Activated CD4-positive, alpha-beta T cell treated with anti-CD3 and anti-CD28 coated beads for 36 hours (primary cell): ENCODE data around the gene TRIM7. TPM values are rescaled to one million over a fixed set of nuclear protein-coding genes. Genes with fewer than 3 reads are reported as not detected.
"Not testable (repeated sequence)": the region's sequence is repeated elsewhere in the genome, so short reads cannot be mapped to it uniquely, and the experiment has no call there.

Experiments used
- ATAC-seq: fragments of 200-7000 bp; cut with Tn5 transposase; one replicate; pipeline ENCODE4 v1.10.0; 2021; ENCODE audit warnings: mild to moderate bottlenecking, moderate library complexity
- CTCF ChIA-PET: fragments of 350-600 bp; sonication (Branson Sonifier 250); formaldehyde crosslinking; loops from one replicate; lab custom pipeline; 2021; ENCODE audit warnings: antibody characterized with exemption; lab: Charles Lee
- POLR2A ChIA-PET: fragments of 350-600 bp; sonication (Branson Sonifier 250); formaldehyde crosslinking; loops from one replicate; lab custom pipeline; 2021; ENCODE audit warnings: antibody characterized with exemption, inconsistent platforms; lab: Charles Lee
- DNase-seq: peaks from one replicate; pipeline ENCODE4 v3.0.0-alpha.2; 2020
- H3K27ac Mint-ChIP-seq: one replicate; pipeline ENCODE4 v1.8.0; 2021; ENCODE audit warnings: mixed read lengths
- H3K27me3 Mint-ChIP-seq: one replicate; pipeline ENCODE4 v1.8.0; 2021; ENCODE audit warnings: mixed read lengths
- H3K36me3 Mint-ChIP-seq: one replicate; pipeline ENCODE4 v1.8.0; 2021; ENCODE audit warnings: low read depth, mixed read lengths
- H3K4me1 Mint-ChIP-seq: one replicate; pipeline ENCODE4 v1.8.0; 2021; ENCODE audit warnings: mixed read lengths
- H3K4me3 Mint-ChIP-seq: one replicate; pipeline ENCODE4 v1.8.0; 2021; ENCODE audit warnings: mild to moderate bottlenecking, moderate library complexity, mixed read lengths
- H3K9me3 Mint-ChIP-seq: one replicate; pipeline ENCODE4 v1.8.0; 2021; ENCODE audit warnings: low read depth, mixed read lengths
- intact Hi-C, 2 experiments: fragments of 100-400 bp; cut with DNase I in 1 of 2; cut with micrococcal nuclease in 1 of 2; formaldehyde crosslinking; loops; one replicate each; pipeline versions ENCODE4 v1.14.2 to v1.15.1; 2022 to 2024; cut with DNase I, micrococcal nuclease
- total RNA-seq, 2 experiments: library from RNA; stranded (reverse); gene quantifications; one replicate each; pipeline ENCODE4 v1.2.3, GENCODE V29; 2021

TRIM7 gene
- total RNA-seq, 2 experiments from 2014 or later: 1.4 to 1.6 TPM

- H3K4me1 Mint-ChIP-seq: peaks cover 37% of the 10 kb centered on the region
- intact Hi-C loops: no loop called here
- H3K27ac Mint-ChIP-seq: no peak overlapping the region
- no peaks in the 10 kb centered on the region for H3K27me3 Mint-ChIP-seq
- no peak for DNase-seq
- ChIA-PET POLR2A (no interaction called here), CTCF (interaction anchor here (0.7 to 4.2 kb wide), 2 partner anchors 12 to 365 kb away, joined by 3 to 36 read pairs; no protein-coding TSS in a partner anchor)
- no peak for ATAC-seq
- no peaks in the 10 kb centered on the region for H3K9me3 Mint-ChIP-seq
- H3K36me3 Mint-ChIP-seq: peaks cover 8% of the 10 kb centered on the region
- H3K4me3 Mint-ChIP-seq: no peak overlapping the region
Measured at GRCh38 chr5:181186022-181186421, 19.0 kb downstream of the TRIM7 start.

DNA sequence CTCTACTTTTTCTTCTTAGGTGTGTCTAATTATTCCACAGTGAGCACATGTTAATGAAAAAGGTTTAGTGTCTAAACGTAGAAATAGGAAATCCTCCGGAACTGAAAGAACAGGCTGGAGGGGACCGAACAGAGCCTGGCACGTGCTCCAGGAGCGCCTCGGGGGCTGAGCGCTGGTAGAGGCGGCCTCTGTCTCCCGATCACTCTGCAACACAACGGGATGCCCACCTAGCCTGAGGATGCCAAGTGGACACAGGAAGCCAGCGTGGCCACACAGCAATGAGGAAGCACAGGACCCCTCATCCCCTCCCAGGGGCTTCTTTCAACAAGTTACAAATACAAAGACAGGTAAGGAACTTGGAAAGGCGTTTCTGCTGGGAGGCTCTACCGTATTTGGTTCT lies 19.4 kb downstream of the TRIM7 start:
- Mint-ChIP-seq H3K27me3 (no peaks in the 10 kb centered on the region), H3K27ac (no peak overlapping the region), H3K4me3 (no peak overlapping the region), H3K9me3 (no peaks in the 10 kb centered on the region), H3K36me3 (peaks cover 7% of the 10 kb centered on the region), H3K4me1 (peaks cover 37% of the 10 kb centered on the region)
- intact Hi-C loops: no loop called here
- CTCF ChIA-PET: interaction anchor here (0.7 to 4.2 kb wide), 8 partner anchors 7 to 364 kb away, joined by 3 to 36 read pairs (median 6); no protein-coding TSS in a partner anchor
- POLR2A ChIA-PET: no interaction called here
- ATAC-seq (no peak), DNase-seq (no peak)

DNA sequence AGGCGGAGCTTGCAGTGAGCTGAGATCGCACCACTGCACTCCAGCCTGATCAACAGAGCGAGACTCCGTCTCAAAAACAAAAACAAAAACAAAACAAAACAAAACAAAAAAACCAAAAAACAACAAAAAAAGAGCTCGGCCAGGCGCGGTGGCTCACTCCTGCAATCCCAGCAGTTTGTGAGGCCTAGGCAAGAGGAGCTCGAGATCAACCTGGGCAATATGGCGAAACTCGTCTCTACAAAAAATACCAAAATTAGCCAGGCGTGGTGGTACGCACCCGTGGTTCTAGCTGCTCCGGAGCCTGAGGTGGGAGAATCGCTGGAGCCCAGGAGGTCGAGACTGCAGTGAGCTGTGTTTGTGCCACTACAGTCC lies 20.2 kb downstream of the TRIM7 start:
- Mint-ChIP-seq H3K4me3 (peak overlapping the region; percentile 82), H3K36me3 (peaks cover 7% of the 10 kb centered on the region), H3K9me3 (no peaks in the 10 kb centered on the region), H3K27me3 (no peaks in the 10 kb centered on the region), H3K4me1 (peaks cover 37% of the 10 kb centered on the region), H3K27ac (peak overlapping the region; percentile 93)
- ChIA-PET CTCF (interaction anchor here (0.7 to 4.2 kb wide), 15 partner anchors 8 to 321 kb away, joined by 3 to 36 read pairs (median 5); partner anchors contain the start of genes TRIM41 and TRIM52), POLR2A (interaction anchor here (0.6 to 1.6 kb wide), 4 partner anchors 12 to 77 kb away, joined by 3 to 9 read pairs (median 4); no protein-coding TSS in a partner anchor)
- DNase-seq (no peak), ATAC-seq (no peak)
- intact Hi-C loops: loop anchor here in 1 of 2 experiments (1.0 kb wide), 2 partner anchors 26 to 76 kb away; partner anchors contain the start of gene TRIM52

GRCh38 chr5:181182651-181183050 lies 22.3 kb downstream of the TRIM7 start:
- DNase-seq: no peak
- Mint-ChIP-seq H3K27me3 (no peaks in the 10 kb centered on the region), H3K4me1 (peaks cover 27% of the 10 kb centered on the region), H3K36me3 (no peaks in the 10 kb centered on the region), H3K4me3 (peak overlapping the region; percentile 62), H3K27ac (peak overlapping the region; percentile 70), H3K9me3 (no peaks in the 10 kb centered on the region)
- no peak for ATAC-seq
- ChIA-PET CTCF (interaction anchor here (4.2 kb wide), 1 partner anchor 9 kb away, joined by 36 read pairs; no protein-coding TSS in a partner anchor), POLR2A (interaction anchor here (0.5 kb wide), 1 partner anchor 1327 kb away, joined by 4 read pairs; no protein-coding TSS in a partner anchor)
- intact Hi-C loops: no loop called here

- H3K9me3 Mint-ChIP-seq: no peaks in the 10 kb centered on the region
- H3K36me3 Mint-ChIP-seq: no peaks in the 10 kb centered on the region
- CTCF ChIA-PET: interaction anchor here (4.2 kb wide), 1 partner anchor 8 kb away, joined by 36 read pairs; no protein-coding TSS in a partner anchor
- no peaks in the 10 kb centered on the region for H3K27me3 Mint-ChIP-seq
- H3K27ac Mint-ChIP-seq: no peak overlapping the region
- DNase-seq (peak; percentile 78), ATAC-seq (peak; percentile 63)
- H3K4me1 Mint-ChIP-seq: peaks cover 25% of the 10 kb centered on the region
- intact Hi-C loops: no loop called here
- POLR2A ChIA-PET: interaction anchor here (0.5 kb wide), 1 partner anchor 1326 kb away, joined by 4 read pairs; no protein-coding TSS in a partner anchor
- H3K4me3 Mint-ChIP-seq: no peak overlapping the region
Measured at GRCh38 chr5:181181650-181182565, 23.1 kb downstream of the TRIM7 start.

DNA sequence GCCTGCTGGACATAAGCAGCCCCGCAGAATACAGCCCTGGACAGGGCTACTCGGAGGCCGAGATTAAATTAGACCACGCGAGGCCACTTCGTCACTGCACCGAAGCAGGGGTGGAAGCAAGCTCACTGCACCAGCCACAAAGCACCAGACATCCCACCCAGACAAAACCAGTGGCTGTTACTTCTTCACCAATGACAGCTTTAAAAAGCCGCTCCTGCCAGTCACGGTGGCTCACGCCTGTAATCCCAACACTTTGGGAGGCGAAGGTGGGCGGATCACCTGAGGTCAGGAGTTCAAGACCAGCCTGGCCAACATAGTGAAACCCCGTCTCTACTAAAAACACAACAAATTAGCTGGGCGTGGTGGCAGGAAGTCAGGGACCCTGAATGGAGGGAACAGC lies 27.4 kb downstream of the TRIM7 start:
- H3K4me3 Mint-ChIP-seq, H3K27ac Mint-ChIP-seq, H3K27me3 Mint-ChIP-seq, CTCF ChIA-PET, DNase-seq, H3K9me3 Mint-ChIP-seq, intact Hi-C loops, ATAC-seq, H3K36me3 Mint-ChIP-seq, POLR2A ChIA-PET: not testable (repeated sequence)
- H3K4me1 Mint-ChIP-seq: peaks cover 17% of the 10 kb centered on the region

DNA sequence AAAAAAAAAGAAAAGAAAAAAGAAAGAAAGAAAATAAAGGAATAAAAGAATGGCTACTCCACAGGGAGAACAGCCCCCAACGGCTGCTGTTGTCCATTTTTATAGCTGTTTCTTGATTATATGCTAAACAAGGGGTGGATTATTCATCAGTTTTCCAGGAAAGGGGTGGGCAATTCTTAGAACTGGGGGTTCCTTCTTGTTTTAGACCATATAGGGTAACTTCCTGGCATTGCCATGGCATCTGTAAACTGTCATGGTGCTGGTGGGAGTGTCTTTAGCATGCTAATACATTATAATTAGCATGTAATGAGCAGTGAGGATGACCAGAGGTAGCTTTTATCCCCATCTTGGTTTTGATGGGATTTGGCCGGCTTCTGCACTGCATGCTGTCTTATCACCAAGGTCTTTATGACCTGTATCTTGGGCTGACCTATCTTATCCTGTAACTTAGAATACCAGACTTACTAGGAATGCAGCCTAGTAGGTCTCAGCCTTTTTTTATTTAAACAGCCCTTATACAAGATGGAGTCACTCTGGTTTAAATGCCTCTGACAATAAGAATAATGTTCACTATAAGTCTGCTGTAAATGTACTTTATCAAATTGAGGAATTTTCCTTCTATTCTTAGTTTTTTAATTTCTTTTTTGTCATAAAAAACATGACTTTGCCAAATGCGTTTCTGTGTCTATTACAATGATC lies 28.6 kb downstream of the TRIM7 start:
- H3K4me1 Mint-ChIP-seq: peaks cover 21% of the 10 kb centered on the region
- ATAC-seq (no peak), DNase-seq (no peak)
- peaks cover 2% of the 10 kb centered on the region for H3K27me3 Mint-ChIP-seq
- POLR2A ChIA-PET: no interaction called here
- intact Hi-C loops: no loop called here
- CTCF ChIA-PET: interaction anchor here (0.7 kb wide), 1 partner anchor 107 kb away, joined by 4 read pairs; no protein-coding TSS in a partner anchor
- H3K27ac Mint-ChIP-seq: no peak overlapping the region
- H3K4me3 Mint-ChIP-seq: no peak overlapping the region
- no peaks in the 10 kb centered on the region for H3K36me3 Mint-ChIP-seq
- H3K9me3 Mint-ChIP-seq: no peaks in the 10 kb centered on the region

DNA sequence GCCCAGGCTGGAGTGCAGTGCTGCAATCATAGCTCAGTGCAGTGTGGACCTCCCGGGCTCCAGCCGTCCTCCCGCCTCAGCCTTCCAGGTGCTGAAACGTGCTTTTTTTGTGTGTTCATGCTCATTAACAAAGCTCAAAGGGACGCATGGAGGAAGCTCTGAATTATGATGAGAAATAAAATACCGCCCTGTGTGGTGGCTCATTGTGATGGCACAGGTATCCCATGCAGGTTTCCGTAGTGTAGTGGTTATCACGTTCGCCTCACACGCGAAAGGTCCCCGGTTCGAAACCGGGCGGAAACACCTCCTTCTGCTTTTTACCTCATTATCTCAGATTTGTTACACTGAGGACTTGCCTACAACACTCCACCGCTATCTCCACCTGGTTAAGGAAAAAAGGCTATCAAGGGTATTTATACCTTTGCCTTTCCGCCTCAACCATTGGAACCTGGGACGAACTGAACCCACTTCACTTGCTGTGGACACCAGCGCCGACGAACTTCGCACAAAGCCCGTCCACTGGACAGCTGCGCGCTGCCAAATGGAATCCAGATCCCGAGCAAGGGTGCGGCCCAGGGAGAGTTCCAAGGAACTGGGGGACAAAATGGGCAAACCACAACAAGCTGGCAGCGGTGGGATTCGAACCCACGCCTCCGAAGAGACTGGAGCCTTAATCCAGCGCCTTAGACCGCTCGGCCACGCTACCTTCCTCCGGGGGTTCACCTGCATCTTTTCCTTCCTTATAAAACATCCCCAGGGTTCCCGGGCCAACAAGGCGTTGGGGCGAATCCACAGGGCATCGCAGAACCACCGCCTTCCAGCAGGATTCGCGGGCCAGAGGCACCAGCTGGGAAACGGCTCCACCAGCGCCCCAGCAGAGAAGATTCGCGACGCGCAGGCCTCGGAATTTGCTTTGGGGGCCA lies 31.3 kb downstream of the TRIM7 start:
- no peaks in the 10 kb centered on the region for H3K36me3 Mint-ChIP-seq

DNA sequence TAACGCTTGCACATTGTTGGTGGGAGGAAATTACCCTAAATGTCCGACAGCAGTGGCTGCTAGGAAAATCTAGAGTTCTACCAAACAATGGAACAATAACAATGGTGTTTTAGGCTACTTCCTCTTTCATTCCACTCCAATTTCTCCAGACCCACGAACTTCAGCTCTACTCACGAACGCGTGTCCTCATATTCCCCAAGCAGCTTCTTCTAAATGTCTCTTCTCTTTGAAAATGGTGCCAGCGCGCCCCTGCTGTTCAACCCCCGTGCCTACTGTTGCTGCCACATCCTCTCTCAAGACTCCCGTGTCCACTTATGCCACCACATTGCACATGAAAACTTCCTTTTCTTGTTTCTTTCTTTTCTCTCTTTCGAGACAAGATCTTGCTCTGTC lies 32.0 kb downstream of the TRIM7 start:
- Mint-ChIP-seq H3K27ac (peak overlapping the region; percentile 94), H3K27me3 (peaks cover 22% of the 10 kb centered on the region), H3K36me3 (no peaks in the 10 kb centered on the region), H3K4me1 (peaks cover 52% of the 10 kb centered on the region), H3K4me3 (peak overlapping the region; percentile 77), H3K9me3 (no peaks in the 10 kb centered on the region)
- intact Hi-C loops: loop anchor here (1.0 to 5.0 kb wide), 5 partner anchors 12 to 371 kb away; partner anchors contain the start of gene MGAT1 (in 1 of the 2)
- ATAC-seq: peak; percentile 53
- ChIA-PET POLR2A (interaction anchor here (0.6 to 1.8 kb wide), 6 partner anchors 11 to 377 kb away, joined by 3 to 9 read pairs (median 4); no protein-coding TSS in a partner anchor), CTCF (interaction anchor here (0.6 to 4.4 kb wide), 13 partner anchors 10 to 692 kb away, joined by 3 to 36 read pairs (median 4); no protein-coding TSS in a partner anchor)
- peak; percentile 77 for DNase-seq

More for the DNA sequence above, 31.3 kb downstream of the TRIM7 start:
- Mint-ChIP-seq H3K4me1 (peaks cover 47% of the 10 kb centered on the region), H3K27me3 (peaks cover 19% of the 10 kb centered on the region), H3K4me3 (peak overlapping the region; percentile 77), H3K9me3 (no peaks in the 10 kb centered on the region), H3K27ac (peak overlapping the region; percentile 94)
- ATAC-seq (peak; percentile 80), DNase-seq (peak; percentile 86)
- intact Hi-C loops: loop anchor here (1.0 to 5.0 kb wide), 5 partner anchors 12 to 371 kb away; partner anchors contain the start of gene MGAT1 (in 1 of the 2)
- POLR2A ChIA-PET: interaction anchor here (0.6 to 1.8 kb wide), 5 partner anchors 11 to 378 kb away, joined by 3 to 9 read pairs (median 4); no protein-coding TSS in a partner anchor
- CTCF ChIA-PET: interaction anchor here (0.6 to 4.4 kb wide), 11 partner anchors 10 to 693 kb away, joined by 3 to 36 read pairs (median 4); no protein-coding TSS in a partner anchor

DNA sequence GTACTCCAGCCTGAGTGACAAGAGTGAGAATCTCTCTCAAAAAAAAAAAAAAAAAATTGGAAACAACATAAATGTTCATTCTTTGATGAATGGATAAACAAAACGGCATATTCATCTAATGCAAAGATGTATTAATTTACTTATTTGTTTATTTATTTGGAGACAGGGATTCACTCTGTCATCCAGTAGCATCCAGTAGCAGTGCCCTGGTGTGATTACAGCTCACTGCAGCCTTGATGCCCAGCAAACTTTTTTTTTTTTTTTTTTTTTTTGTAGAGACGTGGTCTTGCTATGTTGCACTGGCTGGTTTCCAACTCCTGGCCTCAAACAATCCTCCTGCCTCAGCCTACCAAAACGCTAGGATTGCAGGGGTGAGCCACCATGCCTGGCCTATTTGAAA lies 33.2 kb downstream of the TRIM7 start:
- ATAC-seq (no peak), DNase-seq (no peak)
- H3K9me3 Mint-ChIP-seq: no peaks in the 10 kb centered on the region
- ChIA-PET POLR2A (no interaction called here), CTCF (interaction anchor here (1.1 to 4.4 kb wide), 2 partner anchors 12 to 31 kb away, joined by 3 to 36 read pairs; no protein-coding TSS in a partner anchor)
- H3K4me1 Mint-ChIP-seq: peaks cover 63% of the 10 kb centered on the region
- H3K27ac Mint-ChIP-seq: no peak overlapping the region
- intact Hi-C loops: loop anchor here in 1 of 2 experiments (2.0 to 5.0 kb wide), 2 partner anchors 17 to 369 kb away; partner anchors contain the start of gene MGAT1
- H3K27me3 Mint-ChIP-seq: peaks cover 27% of the 10 kb centered on the region
- no peaks in the 10 kb centered on the region for H3K36me3 Mint-ChIP-seq
- H3K4me3 Mint-ChIP-seq: peak overlapping the region; percentile 77
